Astrocyte of the hippocampus (primary cell): Measurements from ENCODE around the gene TSPEAR.
"Not testable (repeated sequence)": the region's sequence is repeated elsewhere in the genome, so short reads cannot be mapped to it uniquely, and the experiment has no call there.

Experiments used
- DNase-seq: peaks from one replicate; pipeline ENCODE4 v3.0.0; 2011; ENCODE audit warnings: low read depth, low spot score

Gene TSPEAR

DNA sequence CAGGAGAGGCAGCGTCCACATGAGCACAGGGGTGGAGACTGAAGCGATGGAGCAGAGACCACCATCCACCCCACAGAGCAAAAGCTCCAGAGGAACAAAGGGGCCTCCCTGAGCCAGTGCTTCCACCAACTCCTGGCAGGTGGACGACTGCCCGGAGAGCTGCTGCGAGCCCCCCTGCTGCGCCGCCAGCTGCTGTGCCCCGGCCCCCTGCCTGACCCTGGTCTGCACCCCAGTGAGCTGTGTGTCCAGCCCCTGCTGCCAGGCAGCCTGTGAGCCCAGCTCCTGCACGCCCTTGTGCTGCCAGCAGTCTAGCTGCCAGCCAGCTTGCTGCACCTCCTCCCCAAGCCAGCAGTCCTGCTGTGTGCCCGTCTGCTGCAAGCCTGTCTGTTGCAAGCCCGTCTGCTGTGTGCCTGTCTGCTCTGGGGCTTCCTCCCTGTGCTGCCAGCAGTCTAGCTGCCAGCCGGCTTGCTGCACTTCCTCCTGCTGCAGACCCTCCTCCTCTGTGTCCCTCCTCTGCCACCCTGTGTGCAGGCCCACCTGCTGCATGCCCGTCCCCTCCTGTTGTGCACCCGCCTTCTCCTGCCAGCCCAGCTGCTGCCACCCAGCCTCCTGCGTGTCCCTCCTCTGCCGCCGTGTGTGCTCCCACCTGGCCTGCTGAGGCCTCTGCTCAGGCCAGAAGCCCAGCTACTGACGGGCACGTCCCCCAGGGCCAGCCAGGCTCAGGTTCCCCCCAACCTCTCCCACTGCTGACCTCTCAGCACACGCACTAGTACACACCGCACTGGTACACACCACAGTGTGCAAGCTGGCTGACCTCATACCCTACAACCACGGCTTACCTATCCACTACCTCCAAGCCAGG lies 9.0 kb downstream of the TSPEAR start:
- no peak for DNase-seq

DNA sequence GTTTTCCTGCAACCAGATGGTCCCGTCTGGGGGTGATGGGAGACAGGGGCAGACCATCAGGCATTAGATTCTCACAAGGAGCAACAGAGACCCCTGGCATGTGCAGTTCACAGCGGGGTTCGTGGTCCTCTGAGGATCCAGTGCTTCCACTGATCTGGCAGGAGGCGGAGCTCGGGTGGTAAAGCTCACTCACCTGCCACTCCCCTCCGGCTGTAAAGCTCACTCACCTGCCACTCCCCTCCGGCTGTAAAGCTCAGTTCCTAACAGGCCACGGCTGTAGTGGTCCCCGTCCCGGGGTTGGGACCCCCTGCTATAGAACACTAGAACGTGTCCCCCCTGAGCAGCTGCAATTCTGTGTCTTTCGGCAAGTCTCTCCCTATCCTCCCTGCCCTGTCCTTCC lies 9.8 kb downstream of the TSPEAR start:
- DNase-seq: no peak

DNA sequence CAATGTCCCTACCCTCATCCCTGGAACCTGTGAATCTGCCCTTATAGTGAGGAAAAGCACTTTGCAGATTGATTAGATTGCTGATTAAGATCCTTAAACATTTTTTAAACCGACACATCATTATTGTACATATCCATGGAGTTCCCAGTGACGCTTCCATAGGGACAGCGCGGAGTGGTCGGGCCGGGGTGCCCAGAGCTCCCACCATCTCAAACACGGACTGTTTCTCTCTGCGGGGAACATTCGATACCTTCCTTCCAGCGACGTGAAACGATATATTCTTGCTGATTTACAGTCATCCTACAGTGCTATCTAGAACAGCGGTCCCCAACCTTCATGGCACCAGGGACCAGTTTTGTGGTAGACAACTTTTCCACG lies 10.4 kb downstream of the TSPEAR start:
- no peak for DNase-seq

DNA sequence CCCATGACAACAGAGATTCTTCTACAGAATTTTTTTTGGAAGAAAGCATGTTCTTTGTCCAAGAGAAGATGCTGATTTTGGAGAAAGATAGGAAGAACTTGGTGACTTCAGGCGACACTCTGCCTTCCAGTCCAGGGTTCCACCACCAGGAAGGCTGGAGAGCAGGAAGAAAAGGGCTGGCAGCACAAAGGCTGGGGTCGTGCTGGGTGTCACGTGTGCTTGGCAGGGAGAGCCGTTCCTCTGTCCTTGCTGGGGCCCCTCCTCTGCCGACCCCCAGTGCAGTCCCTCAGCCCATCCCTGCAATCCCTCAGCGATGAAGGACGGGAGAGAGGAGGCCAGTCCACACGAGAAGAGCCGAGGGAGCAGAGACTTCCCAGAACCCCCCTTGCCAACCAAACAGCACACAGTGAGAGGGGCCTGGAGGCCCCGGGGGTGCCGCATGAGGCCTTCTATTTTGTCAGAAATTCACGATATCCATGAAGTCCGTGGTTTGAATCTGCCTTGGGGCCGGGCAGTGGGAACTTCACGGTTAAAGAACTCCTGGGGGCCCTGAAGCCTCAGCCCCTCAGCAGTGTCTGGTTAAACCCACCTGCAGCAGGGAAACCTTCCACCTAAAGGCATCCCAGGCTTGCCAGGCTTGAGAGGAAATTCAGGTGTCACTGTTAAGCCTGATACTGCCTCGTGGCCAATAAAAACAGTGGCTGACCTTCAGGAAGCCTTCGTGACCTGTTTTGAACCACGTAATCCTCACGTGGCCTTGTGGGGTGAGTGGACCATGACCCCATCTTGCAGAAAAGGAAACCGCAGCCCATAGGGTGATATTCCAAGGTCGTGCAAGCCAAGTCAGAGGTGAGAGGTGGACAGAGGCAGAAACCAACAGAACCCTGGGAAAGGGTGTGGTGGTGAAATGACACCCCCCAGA lies 11.0 kb downstream of the TSPEAR start:
- DNase-seq: no peak

DNA sequence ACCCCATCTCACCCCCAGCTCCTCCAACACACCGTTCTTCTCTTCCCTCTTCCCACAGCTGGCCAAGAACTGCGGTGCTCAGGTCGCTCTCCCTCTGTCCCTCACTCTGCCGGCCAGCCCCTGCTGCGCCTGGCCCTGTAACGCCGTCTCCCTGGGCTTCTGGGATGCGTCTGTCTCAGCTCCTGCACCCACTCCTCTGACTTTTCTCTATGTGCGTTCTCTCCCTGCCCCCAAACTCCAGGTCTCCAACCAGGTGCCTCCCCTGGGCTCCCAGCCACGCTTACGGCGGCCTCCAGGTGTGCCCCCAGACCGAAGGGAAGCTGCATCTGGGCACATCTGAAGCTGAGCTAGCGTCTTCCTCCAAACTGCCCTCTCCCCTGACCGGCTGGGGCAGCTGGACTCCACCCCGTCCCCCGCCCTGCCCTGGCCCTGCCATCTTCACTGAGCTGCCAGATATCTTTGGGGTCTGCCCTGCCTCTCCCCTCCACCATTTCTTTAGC lies 11.8 kb downstream of the TSPEAR start:
- no peak for DNase-seq

DNA sequence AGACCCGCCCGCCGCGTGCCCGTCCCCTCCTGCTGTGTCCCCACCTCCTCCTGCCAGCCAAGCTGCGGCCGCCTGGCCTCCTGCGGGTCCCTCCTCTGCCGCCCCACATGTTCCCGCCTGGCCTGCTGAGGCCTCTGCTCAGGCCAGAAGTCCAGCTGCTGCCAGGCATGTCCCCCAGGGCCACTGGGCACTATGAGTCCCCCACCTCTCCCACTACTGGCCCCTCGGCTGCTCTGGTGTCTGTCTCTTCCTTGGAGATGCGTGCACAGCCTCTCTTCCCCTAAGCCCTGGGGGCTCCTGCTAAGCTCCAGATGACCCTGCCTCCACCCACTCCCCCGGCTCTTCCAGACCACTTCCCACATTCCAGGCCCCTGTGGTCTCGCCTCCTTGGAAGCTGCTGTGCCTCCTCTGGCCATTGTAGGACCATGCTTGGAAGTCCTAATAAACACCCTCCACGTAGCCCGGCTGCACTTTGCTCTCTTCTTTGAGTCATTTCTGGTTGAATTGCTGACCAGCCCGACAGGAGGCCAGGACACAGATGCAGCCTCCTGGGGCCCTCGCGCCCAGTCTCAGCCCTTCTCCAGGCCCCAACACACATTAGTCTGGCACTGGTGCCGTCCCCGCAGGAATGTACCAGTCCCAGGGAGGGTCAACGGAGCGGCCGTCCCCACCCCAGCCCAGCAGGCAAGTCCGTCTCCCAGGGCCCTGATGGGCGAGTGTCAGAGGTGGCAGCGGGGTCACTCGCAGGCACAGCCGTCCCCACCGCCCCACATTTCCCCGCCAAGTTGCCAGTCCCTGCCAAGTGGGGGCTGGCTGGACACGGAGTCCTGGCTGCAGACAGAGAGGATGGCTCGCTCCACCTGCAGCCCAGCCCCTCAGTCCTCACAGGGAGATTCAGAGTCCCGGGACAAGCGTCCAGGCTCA lies 13.3 kb downstream of the TSPEAR start:
- peak; percentile 14 for DNase-seq

DNA sequence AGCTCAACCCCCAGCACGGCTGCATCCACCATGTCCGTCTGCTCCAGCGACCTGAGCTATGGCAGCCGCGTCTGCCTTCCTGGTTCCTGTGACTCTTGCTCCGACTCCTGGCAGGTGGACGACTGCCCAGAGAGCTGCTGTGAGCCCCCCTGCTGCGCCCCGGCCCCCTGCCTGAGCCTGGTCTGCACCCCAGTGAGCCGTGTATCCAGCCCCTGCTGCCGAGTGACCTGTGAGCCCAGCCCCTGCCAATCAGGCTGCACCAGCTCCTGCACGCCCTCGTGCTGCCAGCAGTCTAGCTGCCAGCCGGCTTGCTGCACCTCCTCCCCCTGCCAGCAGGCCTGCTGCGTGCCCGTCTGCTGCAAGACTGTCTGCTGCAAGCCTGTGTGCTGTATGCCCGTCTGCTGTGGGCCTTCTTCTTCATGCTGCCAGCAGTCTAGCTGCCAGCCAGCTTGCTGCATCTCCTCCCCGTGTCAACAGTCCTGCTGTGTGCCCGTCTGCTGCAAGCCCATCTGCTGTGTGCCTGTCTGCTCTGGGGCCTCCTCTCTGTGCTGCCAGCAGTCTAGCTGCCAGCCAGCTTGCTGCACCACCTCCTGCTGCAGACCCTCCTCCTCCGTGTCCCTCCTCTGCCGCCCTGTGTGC lies 14.1 kb downstream of the TSPEAR start, which contains the start of gene KRTAP10-12:
TSS of gene KRTAP10-12 (plus strand) at position 1 of the 639 bp plus-strand sequence. CDS start at position 31, 30 bp downstream.
- not testable (repeated sequence) for DNase-seq

DNA sequence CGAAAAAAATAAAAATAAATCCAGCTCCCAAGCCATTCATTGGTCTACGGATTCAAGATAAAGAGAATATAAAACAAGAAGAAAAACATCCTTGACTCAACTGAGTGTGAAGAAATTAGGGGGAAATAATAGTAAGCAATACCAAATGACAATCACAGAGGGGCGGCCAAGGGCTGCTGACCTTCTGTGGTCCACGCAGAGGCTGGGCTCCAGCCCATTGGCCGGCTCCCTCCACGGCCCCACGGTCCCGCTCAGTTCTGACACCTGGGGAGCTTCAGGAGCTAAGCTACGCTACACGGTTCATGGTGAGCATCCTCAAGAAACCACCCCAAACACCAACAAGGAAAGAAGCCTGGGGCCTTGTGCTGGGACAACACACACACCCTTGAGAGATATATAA lies 14.8 kb downstream of the TSPEAR start:
- DNase-seq: no peak

DNA sequence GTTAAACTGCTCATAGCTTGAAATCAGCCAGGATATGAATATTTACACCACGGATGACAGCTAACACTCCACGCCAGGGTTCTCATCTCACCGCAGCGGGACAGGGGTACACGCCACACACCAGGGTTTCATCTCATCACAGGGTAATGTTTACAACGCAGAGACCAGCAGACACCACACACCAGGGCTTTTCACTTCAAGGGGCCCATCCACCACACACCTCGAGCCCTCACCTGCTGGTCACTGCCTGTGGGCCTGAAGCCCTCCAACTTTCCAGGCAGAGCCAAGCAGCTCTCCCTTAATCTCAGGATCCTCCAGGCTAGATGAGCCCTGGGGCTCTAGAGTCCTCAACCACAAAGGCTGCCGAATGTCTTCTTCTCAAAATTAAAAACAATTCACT lies 15.7 kb downstream of the TSPEAR start:
- DNase-seq: no peak

DNA sequence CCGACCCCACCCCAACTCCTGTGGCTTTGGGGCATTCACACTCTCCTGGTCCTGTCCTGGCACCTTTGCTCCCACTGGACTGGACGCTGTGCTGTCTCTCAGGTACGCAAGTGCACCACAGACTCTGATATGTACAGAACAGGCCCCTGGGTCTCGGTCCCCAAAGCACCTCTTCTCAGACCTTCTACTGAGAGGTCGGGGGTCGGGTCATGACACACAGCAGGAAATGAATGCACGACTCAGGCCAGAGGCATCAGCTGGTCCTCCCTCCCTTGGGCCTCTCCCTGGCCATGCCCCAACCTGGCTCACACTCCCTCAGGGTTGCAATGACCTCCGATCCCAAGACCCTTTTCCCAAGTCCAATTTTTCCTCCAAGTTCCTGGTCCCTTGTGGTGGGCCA lies 16.2 kb downstream of the TSPEAR start:
- DNase-seq: no peak

DNA sequence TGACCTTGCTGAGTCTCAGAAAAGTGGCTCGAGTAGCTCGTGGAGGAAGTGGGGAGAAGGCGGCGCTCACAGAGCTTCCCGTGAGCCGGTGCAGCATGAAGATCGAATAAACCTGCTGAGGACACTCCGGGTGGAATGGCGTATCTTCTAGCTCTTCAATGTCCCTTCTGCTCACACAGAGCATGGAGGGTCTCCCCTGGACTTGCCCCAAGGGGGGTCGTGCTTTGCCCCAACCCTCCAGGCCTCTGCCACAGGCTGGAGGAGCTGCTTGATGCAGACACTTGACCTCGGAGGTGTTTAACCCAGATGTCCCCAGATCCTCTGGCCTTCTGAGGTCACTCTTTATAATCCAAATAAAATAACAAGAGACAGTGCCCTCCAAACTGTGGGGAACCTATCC lies 16.6 kb downstream of the TSPEAR start:
- DNase-seq: no peak

DNA sequence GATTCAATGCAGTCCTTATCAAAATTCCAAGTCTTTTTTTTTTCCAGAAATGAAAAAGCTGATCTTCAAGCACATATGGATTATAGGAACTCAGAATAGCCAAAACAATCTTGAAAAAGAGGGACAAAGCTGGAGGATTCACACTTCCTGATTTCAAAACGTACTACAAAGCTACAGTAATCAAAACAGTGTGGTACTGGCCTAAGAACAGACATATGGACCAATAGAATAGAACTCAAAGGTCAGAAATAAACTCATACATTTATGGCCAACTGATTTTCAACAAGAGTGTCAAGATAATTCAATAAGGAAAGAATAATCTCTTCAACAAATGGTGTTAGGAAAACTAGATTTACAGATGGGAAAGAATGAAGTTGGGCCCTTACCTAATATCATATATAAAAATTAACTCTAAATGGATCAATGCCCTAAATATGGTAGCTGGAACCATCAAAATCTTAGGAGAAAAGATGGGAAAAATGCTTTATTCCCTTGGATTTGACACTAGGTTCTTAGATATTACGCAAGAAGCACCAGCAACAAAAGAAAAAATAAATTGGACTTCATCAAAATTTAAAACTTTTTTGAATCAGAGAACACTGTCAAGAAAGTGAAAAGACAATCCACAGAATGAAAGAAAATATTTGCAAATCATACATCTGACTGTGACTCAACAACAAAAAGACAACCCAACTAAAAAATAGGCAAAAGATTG lies 18.4 kb downstream of the TSPEAR start:
- DNase-seq: no peak

DNA sequence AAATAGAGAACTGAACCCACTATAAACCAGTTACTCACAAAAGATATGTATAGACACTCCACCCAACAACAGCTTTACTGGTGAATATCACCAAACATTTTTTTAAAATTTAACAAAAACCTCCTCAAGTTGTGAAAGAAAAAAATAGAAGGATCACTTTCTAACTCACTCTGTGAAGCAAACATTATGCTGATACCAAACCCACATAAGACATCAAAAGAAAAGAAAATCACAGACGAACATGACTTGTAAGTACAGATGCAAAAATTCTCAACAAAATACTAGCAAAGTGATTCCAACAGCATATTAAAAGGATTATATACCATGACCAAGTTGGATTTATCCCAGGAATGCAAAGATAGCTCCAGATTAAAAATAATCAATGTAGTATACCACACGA lies 19.7 kb downstream of the TSPEAR start:
- no peak for DNase-seq

DNA sequence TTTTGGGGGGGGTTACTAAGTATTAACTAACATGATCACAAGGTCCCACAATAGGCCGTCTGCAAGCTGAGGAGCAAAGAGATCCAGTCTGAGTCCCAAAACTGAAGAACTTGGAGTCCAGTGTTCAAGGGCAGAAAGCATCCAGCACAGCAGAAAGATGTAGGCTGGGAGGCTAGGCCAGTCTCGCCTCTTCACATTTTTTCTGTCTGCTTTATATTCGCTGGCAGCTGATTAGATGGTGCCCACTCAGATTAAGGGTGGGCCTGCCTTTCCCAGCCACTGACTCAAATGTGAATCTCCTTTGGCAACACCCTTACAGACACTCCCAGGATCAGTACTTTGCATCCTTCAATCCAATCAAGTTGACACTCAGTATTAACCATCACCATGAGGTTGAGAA lies 21.6 kb downstream of the TSPEAR start:
- not testable (repeated sequence) for DNase-seq

DNA sequence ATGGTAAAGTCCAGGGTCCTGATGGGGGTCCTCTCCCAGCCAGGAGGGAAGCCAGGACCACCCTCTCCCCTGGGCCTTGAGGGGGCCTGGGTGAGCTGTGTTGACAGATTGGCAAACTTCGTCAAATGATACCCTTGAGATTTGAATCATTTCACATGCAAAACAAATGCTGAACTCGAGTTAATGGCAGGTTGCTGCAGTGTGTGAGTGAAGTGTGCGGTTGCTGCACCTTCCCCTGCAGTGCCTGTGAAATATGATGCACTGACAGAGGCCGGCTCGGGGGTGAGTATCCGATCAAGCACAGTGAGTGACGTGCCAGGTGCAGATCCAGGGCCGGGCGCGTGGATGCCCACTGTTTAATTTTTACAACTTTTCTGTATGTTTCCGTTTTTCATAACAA lies 23.7 kb downstream of the TSPEAR start:
- DNase-seq: no peak

DNA sequence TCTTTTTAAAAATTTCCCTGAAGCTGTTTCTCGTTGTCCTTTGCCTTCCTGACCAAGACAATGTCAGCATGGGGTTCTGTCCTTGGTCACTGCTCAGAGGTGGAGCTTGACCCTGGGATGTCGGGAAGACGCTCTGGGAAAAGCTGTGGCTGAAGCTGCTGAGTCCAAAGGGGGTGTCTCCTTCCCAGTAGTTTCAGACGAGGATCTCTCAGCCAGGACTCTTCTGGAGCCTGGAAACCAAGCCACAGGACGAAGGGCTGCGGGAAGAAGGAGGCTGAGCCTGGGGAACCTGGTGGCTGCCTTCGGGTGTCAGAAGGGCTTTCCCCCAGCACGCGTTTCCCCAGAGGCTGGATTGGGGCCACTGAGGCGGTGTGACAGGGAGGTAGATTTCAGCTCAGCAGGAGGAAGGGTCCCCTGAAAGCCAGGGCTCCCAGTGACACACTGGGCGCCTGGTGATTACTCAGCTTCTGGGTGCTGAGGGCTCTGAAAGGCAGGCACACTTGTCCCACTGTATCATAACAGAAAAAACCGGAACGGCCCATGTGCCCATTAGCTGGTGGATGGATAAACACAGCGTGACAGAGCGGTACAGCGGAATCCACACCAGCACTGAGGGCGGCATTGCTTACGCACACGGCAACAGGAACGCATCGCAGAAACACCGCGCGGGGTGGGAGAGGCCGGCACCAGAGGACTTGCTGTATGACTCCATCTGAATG lies 24.4 kb downstream of the TSPEAR start:
- no peak for DNase-seq

DNA sequence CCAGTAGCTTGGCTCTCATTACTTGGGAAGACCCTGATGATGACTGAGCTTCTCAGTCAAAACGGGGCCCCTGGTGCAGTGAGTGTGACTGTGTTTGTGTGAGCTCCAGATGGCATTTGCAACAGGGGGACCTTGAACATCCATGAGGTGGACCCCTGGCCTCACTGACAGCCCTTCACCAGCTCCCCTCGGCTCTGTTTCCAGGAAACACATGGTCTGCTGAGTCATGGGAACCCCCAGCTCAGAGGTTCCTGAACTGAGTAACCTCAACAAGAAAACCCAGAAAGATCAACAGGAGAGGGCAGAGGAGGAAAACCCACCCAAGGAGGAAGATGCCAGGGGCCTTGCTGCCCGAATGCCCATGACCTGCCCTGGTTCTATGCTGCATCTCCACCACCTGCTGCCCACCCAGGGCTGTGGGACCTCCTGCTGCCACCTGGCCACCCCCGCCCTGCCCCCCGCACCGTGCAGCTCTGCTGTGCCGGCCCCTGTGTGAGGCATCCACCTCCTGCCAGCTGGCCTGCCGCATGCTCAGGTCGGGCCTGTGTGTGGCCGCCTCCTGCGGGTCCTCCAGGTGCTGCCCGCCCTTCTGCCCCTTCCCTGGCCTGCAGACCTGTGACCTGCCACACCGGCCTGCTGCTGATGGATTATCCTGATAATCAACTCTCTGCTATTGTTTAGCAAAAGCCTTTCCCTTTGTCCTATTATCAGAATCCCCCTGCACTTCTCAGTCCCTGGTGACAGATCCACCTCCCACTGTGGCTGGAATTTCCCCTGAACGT lies 25.2 kb downstream of the TSPEAR start:
- no peak for DNase-seq

DNA sequence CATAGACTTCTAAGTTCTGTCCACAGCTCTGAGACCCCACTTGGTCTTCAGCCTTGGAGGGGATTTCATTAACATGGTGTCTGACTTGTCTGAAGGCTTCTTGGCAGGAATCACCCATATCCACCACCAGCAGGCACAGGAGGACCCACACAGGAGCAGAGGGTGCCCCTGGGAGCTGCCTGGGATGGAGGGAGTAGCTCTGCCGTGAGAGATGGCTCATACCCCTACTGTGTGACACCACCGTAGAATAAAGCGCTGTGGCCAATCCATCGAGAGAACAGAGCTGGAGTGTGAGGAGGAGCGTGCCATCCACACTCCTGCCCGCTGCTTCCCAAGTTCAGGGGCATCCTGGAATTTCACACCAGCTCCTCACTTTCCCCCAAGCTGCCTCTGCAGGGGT lies 26.3 kb downstream of the TSPEAR start:
- DNase-seq: not testable (repeated sequence)

DNA sequence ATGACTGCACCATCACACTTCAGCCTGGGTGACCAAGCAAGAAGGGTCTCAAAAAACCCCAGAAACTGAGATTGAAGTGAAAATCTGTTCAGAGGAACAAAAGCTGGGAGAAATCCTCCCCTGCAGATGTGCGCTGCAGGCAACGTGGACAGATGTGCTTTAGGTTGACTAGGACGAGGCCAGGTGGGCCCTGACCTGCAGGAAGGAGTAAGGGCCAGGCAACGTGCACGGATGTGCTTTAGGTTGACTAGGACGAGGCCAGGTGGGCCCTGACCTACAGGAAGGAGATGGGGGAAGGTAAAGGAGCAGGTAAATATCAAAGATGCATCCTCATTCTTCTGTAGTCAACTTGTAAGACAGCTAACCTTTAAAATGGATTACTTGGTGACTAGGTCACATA lies 26.9 kb downstream of the TSPEAR start:
- DNase-seq: no peak
